Activated naive CD4-positive, alpha-beta T cell treated with anti-CD3 and anti-CD28 coated beads, Interleukin-2, amount 50 U/mL, for 24 hours (primary cell): Measurements from ENCODE around the gene AGPAT4.

Experiments used
- H3K27ac Mint-ChIP-seq: one replicate; pipeline ENCODE4 v1.8.0; 2021; ENCODE audit warnings: mild to moderate bottlenecking, mixed read lengths
- H3K27me3 Mint-ChIP-seq: one replicate; pipeline ENCODE4 v1.8.0; 2021; ENCODE audit warnings: mixed read lengths
- H3K36me3 Mint-ChIP-seq: one replicate; pipeline ENCODE4 v1.8.0; 2021; ENCODE audit warnings: mixed read lengths
- H3K4me1 Mint-ChIP-seq: one replicate; pipeline ENCODE4 v1.8.0; 2021; ENCODE audit warnings: mixed read lengths
- H3K4me3 Mint-ChIP-seq: one replicate; pipeline ENCODE4 v1.8.0; 2021; ENCODE audit warnings: mild to moderate bottlenecking, mixed read lengths
- H3K9me3 Mint-ChIP-seq: one replicate; pipeline ENCODE4 v1.8.0; 2021; ENCODE audit warnings: mixed read lengths

The AGPAT4 gene

DNA sequence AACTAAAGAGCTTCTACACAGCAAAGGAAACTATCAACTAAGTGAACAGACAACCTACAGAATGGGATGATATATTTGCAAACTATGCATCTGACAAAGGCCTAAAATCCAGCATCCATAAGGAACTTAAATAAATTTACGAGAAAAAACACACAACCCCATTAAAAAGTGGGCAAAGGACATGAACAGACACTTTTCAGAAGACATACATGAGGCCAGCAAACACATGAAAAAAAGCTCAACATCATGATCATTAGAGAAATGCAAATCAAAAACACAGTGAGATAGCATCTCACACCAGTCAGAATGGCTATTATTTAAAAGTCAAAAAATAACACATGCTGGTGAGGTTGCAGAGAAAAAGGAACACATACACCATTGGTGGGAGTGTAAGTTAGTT is 24.5 kb downstream of the AGPAT4 start:
- Mint-ChIP-seq H3K27me3 (no peaks in the 10 kb centered on the region), H3K27ac (no peak overlapping the region), H3K4me3 (no peak overlapping the region)

DNA sequence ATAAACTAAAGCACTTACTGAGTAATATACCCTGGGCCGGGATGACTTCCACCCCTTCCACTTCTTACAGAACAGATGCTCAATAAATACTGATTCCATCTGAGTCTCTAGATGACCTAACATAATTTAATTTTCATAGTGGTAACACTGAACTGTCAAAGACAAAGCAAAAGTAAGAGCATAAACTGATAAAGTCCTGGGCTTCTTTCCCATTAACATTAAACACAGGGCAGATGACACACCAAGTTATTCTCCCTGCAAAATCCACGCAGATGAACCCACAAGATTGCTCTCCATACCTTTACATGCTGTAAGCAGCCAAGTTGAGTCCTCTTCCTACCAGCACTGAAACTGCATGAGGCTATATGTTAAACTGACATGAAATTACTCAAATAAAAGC is 27.1 kb downstream of the AGPAT4 start:
- Mint-ChIP-seq H3K27ac (no peak overlapping the region), H3K27me3 (no peaks in the 10 kb centered on the region), H3K4me3 (no peak overlapping the region), H3K9me3 (no peaks in the 10 kb centered on the region), H3K36me3 (peaks cover 5% of the 10 kb centered on the region), H3K4me1 (no peaks in the 10 kb centered on the region)

More for the DNA sequence above, 24.5 kb downstream of the AGPAT4 start:
- no peaks in the 10 kb centered on the region for H3K9me3 Mint-ChIP-seq
- no peaks in the 10 kb centered on the region for H3K4me1 Mint-ChIP-seq
- H3K36me3 Mint-ChIP-seq = peaks cover 6% of the 10 kb centered on the region

DNA sequence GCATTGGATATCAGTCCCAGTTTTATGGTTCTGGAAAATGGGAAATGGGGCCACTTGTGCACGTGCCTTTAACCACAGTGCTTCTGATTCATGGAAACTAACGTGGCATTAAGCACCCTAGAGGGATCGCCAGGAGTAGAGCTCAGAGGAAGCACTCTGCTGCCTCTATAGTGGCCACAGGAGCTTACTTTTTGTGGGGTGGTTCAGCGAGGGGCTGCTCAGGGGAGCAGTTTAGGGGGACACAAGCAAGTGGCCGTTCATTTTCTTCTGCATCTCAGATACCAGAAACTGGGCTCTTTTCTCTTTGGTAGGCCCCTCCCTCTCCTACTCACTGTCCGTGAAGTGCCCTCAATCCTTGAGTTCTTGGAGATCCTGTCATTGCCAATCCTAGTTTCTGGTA is 28.5 kb downstream of the AGPAT4 start:
- Mint-ChIP-seq H3K4me3 (no peak overlapping the region), H3K27ac (no peak overlapping the region), H3K4me1 (no peaks in the 10 kb centered on the region), H3K27me3 (no peaks in the 10 kb centered on the region), H3K9me3 (no peaks in the 10 kb centered on the region), H3K36me3 (peaks cover 3% of the 10 kb centered on the region)

GRCh38 chr6:161244725-161245124 is 29.1 kb downstream of the AGPAT4 start:
- Mint-ChIP-seq H3K36me3 (peaks cover 3% of the 10 kb centered on the region), H3K4me1 (no peaks in the 10 kb centered on the region), H3K27me3 (no peaks in the 10 kb centered on the region), H3K9me3 (no peaks in the 10 kb centered on the region), H3K4me3 (no peak overlapping the region), H3K27ac (no peak overlapping the region)

DNA sequence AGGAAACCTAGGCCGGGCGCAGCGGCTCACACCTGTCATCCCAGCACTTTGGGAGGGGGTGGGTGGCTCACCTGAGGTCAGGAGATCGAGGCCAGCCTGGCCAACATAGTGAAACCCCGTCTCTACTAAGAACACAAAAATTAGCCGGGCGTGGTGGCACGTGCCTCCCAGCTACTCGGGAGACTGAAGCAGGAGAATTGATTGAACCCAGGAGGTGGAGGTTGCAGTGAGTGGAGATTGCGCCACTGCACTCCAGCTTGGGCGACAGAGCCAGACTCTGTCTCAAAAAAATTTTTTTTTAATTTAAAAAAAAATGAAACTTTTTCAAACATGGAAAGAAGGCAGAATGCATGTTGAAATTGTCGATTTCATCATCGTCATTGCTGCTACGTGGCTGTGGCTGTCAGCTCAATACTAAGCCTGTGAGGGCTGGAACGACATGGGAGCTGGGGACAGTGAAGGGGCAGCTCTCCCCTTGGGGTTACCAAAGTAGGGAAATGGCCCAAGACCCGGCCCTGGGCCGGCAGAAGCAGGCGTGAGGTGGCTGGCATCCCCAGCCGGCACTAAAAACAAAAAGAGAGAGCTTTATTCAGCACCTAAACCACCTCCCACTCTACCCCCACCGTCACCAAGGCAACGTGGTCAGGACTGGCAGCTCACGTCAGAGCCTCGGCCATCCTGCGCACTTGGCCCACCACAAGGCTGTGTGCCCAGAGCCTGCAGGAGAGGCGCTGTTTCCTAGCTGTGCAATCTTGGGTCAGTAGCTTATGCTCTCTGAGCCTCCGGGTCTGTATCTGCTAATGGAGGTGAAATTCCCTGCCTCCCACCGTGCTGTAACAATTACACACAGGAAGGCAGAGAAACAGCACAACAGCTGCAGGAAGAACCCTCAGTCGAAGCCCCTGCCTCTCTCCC is 30.8 kb downstream of the AGPAT4 start:
- peaks cover 7% of the 10 kb centered on the region for H3K36me3 Mint-ChIP-seq
- H3K27me3 Mint-ChIP-seq = no peaks in the 10 kb centered on the region
- H3K4me3 Mint-ChIP-seq = no peak overlapping the region
- peak overlapping the region; percentile 36 for H3K27ac Mint-ChIP-seq
- H3K4me1 Mint-ChIP-seq = no peaks in the 10 kb centered on the region
- H3K9me3 Mint-ChIP-seq = no peaks in the 10 kb centered on the region

- Mint-ChIP-seq H3K36me3 (peaks cover 7% of the 10 kb centered on the region), H3K27me3 (no peaks in the 10 kb centered on the region), H3K9me3 (no peaks in the 10 kb centered on the region), H3K4me3 (no peak overlapping the region), H3K4me1 (no peaks in the 10 kb centered on the region), H3K27ac (no peak overlapping the region)
Measured at GRCh38 chr6:161242113-161242512, 31.7 kb downstream of the AGPAT4 start.

DNA sequence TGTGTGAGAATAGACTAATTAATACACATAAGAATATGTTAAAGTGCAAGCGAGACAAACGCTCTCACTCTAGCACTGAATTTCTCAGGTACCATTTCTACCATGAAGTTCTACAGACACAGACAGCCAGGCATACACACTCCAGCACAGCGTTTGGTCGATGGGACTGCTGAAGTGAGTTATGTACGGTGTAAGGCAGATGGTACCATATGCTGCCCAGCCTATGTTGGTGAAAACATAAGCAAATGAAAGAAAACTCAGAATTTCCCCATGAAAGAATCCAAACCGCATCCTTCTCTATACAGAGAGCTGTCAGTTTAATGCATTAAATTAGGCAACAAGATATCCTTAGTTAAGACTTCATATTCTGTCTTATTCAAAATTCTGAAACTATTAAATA is 34.9 kb downstream of the AGPAT4 start:
- H3K27ac Mint-ChIP-seq = no peak overlapping the region
- H3K36me3 Mint-ChIP-seq = peaks cover 7% of the 10 kb centered on the region
- H3K4me3 Mint-ChIP-seq = no peak overlapping the region
- H3K4me1 Mint-ChIP-seq = no peaks in the 10 kb centered on the region
- H3K27me3 Mint-ChIP-seq = no peaks in the 10 kb centered on the region
- H3K9me3 Mint-ChIP-seq = no peaks in the 10 kb centered on the region

DNA sequence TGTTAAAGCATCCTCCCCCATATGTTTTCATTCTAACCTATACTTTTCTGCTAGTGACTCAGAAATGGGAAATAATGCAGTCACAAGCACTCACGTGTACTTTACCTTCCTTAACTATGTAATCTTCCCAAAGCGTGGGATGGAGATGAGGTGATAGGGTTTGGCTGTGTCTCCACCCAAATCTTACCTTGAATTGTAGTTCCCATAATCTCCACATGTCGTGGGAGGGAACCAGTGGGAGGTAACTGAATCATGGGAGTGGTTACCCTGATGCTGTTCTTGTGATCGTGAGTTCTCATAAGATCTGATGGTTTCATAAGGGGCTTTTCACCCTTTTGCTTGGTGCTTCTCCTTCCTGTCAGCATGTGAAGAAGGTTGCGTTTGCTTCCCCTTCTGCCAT is 35.4 kb downstream of the AGPAT4 start:
- Mint-ChIP-seq H3K4me1 (no peaks in the 10 kb centered on the region), H3K36me3 (peaks cover 7% of the 10 kb centered on the region), H3K27ac (no peak overlapping the region), H3K27me3 (no peaks in the 10 kb centered on the region), H3K4me3 (no peak overlapping the region), H3K9me3 (no peaks in the 10 kb centered on the region)

DNA sequence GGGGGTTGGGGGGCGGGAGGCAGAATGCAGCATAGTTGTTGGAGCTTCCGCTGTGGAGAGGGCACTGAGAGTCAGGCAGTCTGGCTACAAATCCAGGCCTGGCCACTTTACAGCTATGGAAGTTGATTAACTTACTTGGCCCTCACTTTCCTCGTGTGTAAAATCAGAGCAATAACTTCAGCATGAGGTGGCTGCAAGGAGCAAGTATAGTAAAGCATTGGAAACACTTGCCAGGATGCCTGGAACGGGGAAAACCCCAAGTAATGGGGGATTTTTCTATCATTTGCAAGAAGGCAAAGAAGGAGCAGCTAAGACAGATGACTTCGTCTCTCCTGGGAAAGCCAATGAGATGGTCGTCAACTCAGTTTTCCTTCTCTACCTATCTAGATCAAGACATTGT is 35.8 kb downstream of the AGPAT4 start:
- no peaks in the 10 kb centered on the region for H3K9me3 Mint-ChIP-seq
- H3K27me3 Mint-ChIP-seq = no peaks in the 10 kb centered on the region
- H3K36me3 Mint-ChIP-seq = peaks cover 8% of the 10 kb centered on the region
- no peak overlapping the region for H3K4me3 Mint-ChIP-seq
- H3K27ac Mint-ChIP-seq = no peak overlapping the region
- H3K4me1 Mint-ChIP-seq = no peaks in the 10 kb centered on the region

GRCh38 chr6:161237176-161237575 is 36.7 kb downstream of the AGPAT4 start:
- H3K36me3 Mint-ChIP-seq = peaks cover 9% of the 10 kb centered on the region
- H3K4me1 Mint-ChIP-seq = no peaks in the 10 kb centered on the region
- no peaks in the 10 kb centered on the region for H3K27me3 Mint-ChIP-seq
- no peak overlapping the region for H3K27ac Mint-ChIP-seq
- H3K9me3 Mint-ChIP-seq = no peaks in the 10 kb centered on the region
- H3K4me3 Mint-ChIP-seq = no peak overlapping the region

- Mint-ChIP-seq H3K4me1 (no peaks in the 10 kb centered on the region), H3K27me3 (no peaks in the 10 kb centered on the region), H3K27ac (no peak overlapping the region), H3K9me3 (no peaks in the 10 kb centered on the region), H3K36me3 (peaks cover 15% of the 10 kb centered on the region), H3K4me3 (no peak overlapping the region)
Measured at GRCh38 chr6:161235776-161236633, 37.9 kb downstream of the AGPAT4 start.

DNA sequence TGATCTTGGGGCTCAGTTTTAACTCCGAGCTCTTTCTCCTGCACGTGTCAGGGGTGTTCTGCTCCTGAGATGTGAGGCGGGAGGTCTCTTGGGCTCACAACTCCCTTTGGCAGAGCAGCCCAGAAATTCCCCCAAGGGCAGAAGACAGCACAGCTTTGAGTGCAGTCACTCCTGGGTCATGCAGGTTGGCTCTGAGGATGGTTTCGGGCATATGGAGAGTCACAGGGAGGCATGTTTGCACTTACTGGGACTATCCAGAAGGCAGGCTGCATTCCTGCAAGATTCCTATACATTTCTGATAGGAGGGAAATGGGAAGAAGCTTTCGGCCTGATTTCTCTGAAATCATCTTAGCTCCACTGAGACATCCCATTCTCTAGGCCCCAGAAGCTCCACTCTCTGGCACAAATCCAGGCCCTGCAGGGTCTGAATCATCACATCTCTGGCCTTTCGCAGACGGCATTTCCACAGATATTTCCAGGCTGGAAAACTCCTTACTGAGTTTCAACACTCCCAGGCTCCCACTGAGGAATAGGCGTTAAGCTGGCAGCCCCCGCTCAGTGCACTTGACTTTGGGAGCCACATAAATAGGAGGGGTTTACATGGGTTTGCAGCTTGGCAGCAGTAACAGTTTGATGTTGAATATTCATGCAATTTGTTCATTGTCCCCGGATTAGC is 39.7 kb downstream of the AGPAT4 start:
- Mint-ChIP-seq H3K27ac (no peak overlapping the region), H3K4me1 (no peaks in the 10 kb centered on the region), H3K4me3 (no peak overlapping the region), H3K36me3 (peaks cover 14% of the 10 kb centered on the region), H3K9me3 (no peaks in the 10 kb centered on the region), H3K27me3 (no peaks in the 10 kb centered on the region)

GRCh38 chr6:161232467-161232866 is 41.4 kb downstream of the AGPAT4 start:
- H3K4me3 Mint-ChIP-seq = no peak overlapping the region
- H3K9me3 Mint-ChIP-seq = no peaks in the 10 kb centered on the region
- peaks cover 12% of the 10 kb centered on the region for H3K36me3 Mint-ChIP-seq
- H3K27me3 Mint-ChIP-seq = no peaks in the 10 kb centered on the region
- H3K4me1 Mint-ChIP-seq = peaks cover 5% of the 10 kb centered on the region
- no peak overlapping the region for H3K27ac Mint-ChIP-seq

DNA sequence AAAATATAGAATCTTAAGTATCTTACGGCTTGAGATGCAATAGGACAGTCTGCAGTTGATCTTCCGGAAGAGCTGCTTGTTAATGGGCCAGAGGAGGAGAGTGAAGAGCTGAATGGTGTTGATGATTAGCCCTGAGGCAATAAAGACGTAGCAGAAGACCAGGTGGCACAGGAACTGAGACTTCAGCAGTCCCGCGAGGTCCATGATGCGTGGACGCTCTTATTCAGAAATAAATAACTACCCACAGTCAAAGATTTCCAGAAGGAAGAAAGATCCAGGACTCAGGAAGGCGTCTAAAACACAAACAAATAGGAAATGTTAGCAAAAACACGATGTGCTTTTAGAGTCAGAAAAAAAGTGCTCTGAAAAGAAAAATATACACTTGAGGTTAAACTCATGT is 41.9 kb downstream of the AGPAT4 start:
- no peak overlapping the region for H3K27ac Mint-ChIP-seq
- H3K36me3 Mint-ChIP-seq = peaks cover 12% of the 10 kb centered on the region
- H3K27me3 Mint-ChIP-seq = no peaks in the 10 kb centered on the region
- peaks cover 5% of the 10 kb centered on the region for H3K4me1 Mint-ChIP-seq
- H3K4me3 Mint-ChIP-seq = no peak overlapping the region
- no peaks in the 10 kb centered on the region for H3K9me3 Mint-ChIP-seq

- Mint-ChIP-seq H3K9me3 (no peaks in the 10 kb centered on the region), H3K27me3 (no peaks in the 10 kb centered on the region), H3K27ac (no peak overlapping the region), H3K4me1 (peaks cover 15% of the 10 kb centered on the region), H3K36me3 (peaks cover 13% of the 10 kb centered on the region), H3K4me3 (no peak overlapping the region)
Measured at GRCh38 chr6:161230339-161230738, 43.5 kb downstream of the AGPAT4 start.
